GM12878 (cell line): Measurements from ENCODE around the gene SUPT3H. TPM values are rescaled to one million over a fixed set of nuclear protein-coding genes. Genes with fewer than 3 reads are reported as not detected.

Experiments
- ATAC-seq: fragments of 200-7000 bp; cut with Tn5 transposase; 3 replicates; pipeline ENCODE4 v1.9.1; 2020; ENCODE audit warnings: mild to moderate bottlenecking, moderate library complexity
- BruUV-seq: library from RNA; stranded (reverse); fragments of 400-500 nt; replicated peaks from 2 replicates; lab custom pipeline; 2021; lab: Mats Ljungman, UMichigan
- CTCF ChIA-PET: fragments of 300-600 bp; sonication (Branson Sonifier 250); formaldehyde crosslinking; extraction: SDS; loops from one replicate; lab custom pipeline; 2021; ENCODE audit warnings: inconsistent platforms; lab: Yijun Ruan, JAX
- POLR2A ChIA-PET: fragments of 350-600 bp; formaldehyde crosslinking; extraction: SDS; loops from one replicate; lab custom pipeline; 2021; ENCODE audit warnings: inconsistent platforms; lab: Charles Lee
- RAD21 ChIA-PET: fragments of 300-600 bp; sonication (Branson Sonifier 250); formaldehyde crosslinking; loops from one replicate; lab custom pipeline; 2023; ENCODE audit warnings: antibody characterized with exemption; ENCODE audit not compliant: unreplicated experiment; lab: Charles Lee
- SMC1A ChIA-PET: fragments of 300-600 bp; sonication (Branson Sonifier 250); formaldehyde crosslinking; loops from one replicate; lab custom pipeline; 2023; ENCODE audit not compliant: unreplicated experiment, uncharacterized antibody; lab: Charles Lee
- DNase-seq: peaks from one replicate; pipeline ENCODE4 v3.0.0-alpha.2; 2011; ENCODE audit warnings: low read depth, low spot score
- FAIRE-seq: peaks from 3 replicates; lab custom pipeline; 2011; peaks lifted over from hg19 to GRCh38; lab: Jason Lieb, UNC
- H2AFZ ChIP-seq: 2 replicates; pipeline ENCODE4 v1.6.0; 2011; ENCODE audit warnings: low read depth, low read length, control low read depth; ENCODE audit not compliant: control insufficient read depth
- H3K27ac ChIP-seq: 2 replicates; pipeline ENCODE4 v1.5.1; 2011; ENCODE audit warnings: control low read depth; ENCODE audit not compliant: control insufficient read depth, insufficient read depth
- H3K27me3 ChIP-seq, 2 experiments: replicated peaks in 1 of 2; 2 replicates each; pipeline versions ENCODE4 v1.6.0 to v1.6.1; 2011; ENCODE audit warnings: low read length in 1 of 2; ENCODE audit not compliant: control insufficient read depth in 2 of 2, insufficient read depth in 2 of 2
- H3K36me3 ChIP-seq, 2 experiments: 2 replicates each; pipeline ENCODE4 v1.5.1; 2011; ENCODE audit warnings: low read length in 1 of 2; ENCODE audit not compliant: control insufficient read depth in 2 of 2, insufficient read depth in 2 of 2
- H3K4me1 ChIP-seq: 2 replicates; pipeline ENCODE4 v1.6.1; 2011; ENCODE audit warnings: mild to moderate bottlenecking, low read length, moderate library complexity, mixed read lengths; ENCODE audit not compliant: control insufficient read depth, insufficient read depth
- H3K4me2 ChIP-seq: 2 replicates; pipeline ENCODE4 v1.6.0; 2011; ENCODE audit warnings: control low read depth; ENCODE audit not compliant: control insufficient read depth, insufficient read depth
- H3K4me3 ChIP-seq: fragments of 200-600 bp; sonication (generic); 2 replicates; pipeline ENCODE4 v1.5.1; 2016
- H3K79me2 ChIP-seq: 2 replicates; pipeline ENCODE4 v1.6.0; 2011; ENCODE audit warnings: low read length; ENCODE audit not compliant: control insufficient read depth, insufficient read depth
- H3K9ac ChIP-seq: 2 replicates; pipeline ENCODE4 v1.8.0; 2011; ENCODE audit warnings: low read length, control low read depth, mixed read lengths; ENCODE audit not compliant: control insufficient read depth, insufficient read depth
- H3K9me3 ChIP-seq: replicated peaks from 3 replicates; pipeline ENCODE4 v1.5.1; 2011; ENCODE audit warnings: mild to moderate bottlenecking, low read length; ENCODE audit not compliant: control insufficient read depth, insufficient read depth
- H4K20me1 ChIP-seq: 2 replicates; pipeline ENCODE4 v1.6.0; 2011; ENCODE audit not compliant: control insufficient read depth, insufficient read depth
- BCL11A ChIP-seq: IDR thresholded peaks from 2 replicates; pipeline ENCODE4 v1.6.1; 2011; ENCODE audit warnings: low read depth, low read length
- CBFB ChIP-seq: IDR thresholded peaks from 2 replicates; pipeline ENCODE4 v1.6.1; 2016; ENCODE audit warnings: antibody characterized with exemption, low read depth
- ESRRA ChIP-seq: IDR thresholded peaks from 2 replicates; pipeline ENCODE4 v1.6.1; 2012; ENCODE audit warnings: mild to moderate bottlenecking, low read length, improper control_type of control experiment
- IKZF2 ChIP-seq, 2 experiments: fragments of 450-650 bp; IDR thresholded peaks; 2 replicates each; pipeline ENCODE4 v1.6.1; 2017; ENCODE audit warnings: mild to moderate bottlenecking in 2 of 2, moderate library complexity in 2 of 2
- MLLT1 ChIP-seq: fragments of 450-650 bp; IDR thresholded peaks from 2 replicates; pipeline ENCODE4 v1.6.1; 2016; ENCODE audit warnings: mild to moderate bottlenecking
- MYB ChIP-seq: fragments of 150-350 bp; IDR thresholded peaks from 2 replicates; pipeline ENCODE4 v1.6.1; 2014; ENCODE audit warnings: mild to moderate bottlenecking, low read depth, low read length, borderline replicate concordance
- NFYA ChIP-seq: IDR thresholded peaks from 2 replicates; pipeline ENCODE4 v1.6.1; 2011; ENCODE audit warnings: low read depth, mild to moderate bottlenecking, low read length, improper control_type of control experiment, borderline replicate concordance
- PAX5 ChIP-seq: IDR thresholded peaks from 2 replicates; pipeline ENCODE4 v1.6.1; 2011; ENCODE audit warnings: low read depth, low read length, borderline replicate concordance
- PKNOX1 ChIP-seq: fragments of 450-650 bp; IDR thresholded peaks from 2 replicates; pipeline ENCODE4 v1.6.1; 2016; ENCODE audit warnings: mild to moderate bottlenecking
- RELB ChIP-seq: fragments of 450-650 bp; IDR thresholded peaks from 2 replicates; pipeline ENCODE4 v1.6.1; 2017; ENCODE audit warnings: low read depth, mild to moderate bottlenecking, moderate library complexity
- SMAD1 ChIP-seq: fragments of 450-650 bp; IDR thresholded peaks from 2 replicates; pipeline ENCODE4 v1.6.1; 2018; ENCODE audit warnings: mild to moderate bottlenecking, low read depth; ENCODE audit not compliant: partially characterized antibody
- SMC3 ChIP-seq: IDR thresholded peaks from 2 replicates; pipeline ENCODE4 v1.6.1; 2011; ENCODE audit warnings: low read length, improper control_type of control experiment, borderline replicate concordance
- SREBF2 ChIP-seq: IDR thresholded peaks from 2 replicates; pipeline ENCODE4 v1.6.1; 2012; ENCODE audit warnings: mild to moderate bottlenecking, low read length
- STAT1 ChIP-seq: fragments of 450-650 bp; conservative IDR thresholded peaks from 2 replicates; pipeline ENCODE4 v1.6.1; 2014; ENCODE audit warnings: antibody characterized with exemption, mild to moderate bottlenecking
- ZNF274 ChIP-seq: IDR thresholded peaks from one replicate; pipeline ENCODE4 v1.8.0; 2011; ENCODE audit not compliant: insufficient read length, insufficient read depth
- ZZZ3 ChIP-seq: IDR thresholded peaks from 2 replicates; pipeline ENCODE4 v1.6.1; 2011; ENCODE audit warnings: low read depth; ENCODE audit not compliant: control insufficient read depth, insufficient read length
- WGBS: methylation state at CpG from one replicate; pipeline ENCODE4 v1.1.6; 2016; ENCODE audit warnings: low lambda C conversion rate; ENCODE audit not compliant: insufficient replicate concordance, insufficient coverage; ENCODE audit errors: missing lambda C conversion rate; 5-methylcytosine and 5-hydroxymethylcytosine counted together
- in situ Hi-C: fragments of 300-500 bp; cut with MboI; formaldehyde crosslinking; loops from 9 replicates; pipeline ENCODE4 v1.14.3; 2018; ENCODE audit warnings: mixed read lengths
- intact Hi-C: fragments of 100-400 bp; cut with micrococcal nuclease; formaldehyde crosslinking; loops from one replicate; pipeline ENCODE4 v1.14.2; 2022; ENCODE audit not compliant: unreplicated experiment
- polyA plus RNA-seq, 11 experiments: library from polyadenylated mRNA; depleted of rRNA in 4 of 11; unstranded in 6 of 11; stranded (reverse) in 5 of 11; fragments of >200 nt; fragmentation: Nextera tagmentation in 4 of 11; fragmentation: Illumina TruSeq in 1 of 11; extraction: Ambion mirVana in 4 of 11; extraction: Trizol in 1 of 11; gene quantifications; 1 replicate in 1 of 11; 2 replicates in 10 of 11; pipeline versions ENCODE4 v1.2.1 to v1.2.3, GENCODE V29; 2011 to 2016; ENCODE audit warnings: inconsistent platforms in 2 of 11, missing spikeins in 2 of 11, low read depth in 1 of 11
- total RNA-seq, 4 experiments: library from RNA; depleted of rRNA in 3 of 4; stranded (reverse); fragments of >200 nt in 3 of 4; fragmentation: Illumina TruSeq in 1 of 4; extraction: Trizol in 1 of 4; gene quantifications; 2 replicates each; pipeline versions ENCODE4 v1.2.1 to v1.2.3, GENCODE V29; 2013 to 2021

The SUPT3H gene
- total and polyA plus RNA-seq, 10 of the 15 experiments (the other 5 are each of a cell fraction or from before 2014, with no cell fraction given): 0.51 to 3.7 (median 2.0) TPM

GRCh38 chr6:45170309-45170708 lies 207.4 kb downstream of the SUPT3H start:
- no peak overlapping the region for H3K9ac ChIP-seq
- no peak for TF ChIP-seq STAT1
- no peak for TF ChIP-seq PAX5
- no peak for TF ChIP-seq SMC3
- no peak for TF ChIP-seq MYB
- no peaks in the 10 kb centered on the region for H3K27me3 ChIP-seq
- in situ Hi-C loops (no loop called here), intact Hi-C loops (no loop called here)
- H4K20me1 ChIP-seq: no peaks in the 10 kb centered on the region
- BruUV-seq: no TSS peak
- no peaks in the 10 kb centered on the region for H3K9me3 ChIP-seq
- no peaks in the 10 kb centered on the region for H3K36me3 ChIP-seq
- no peak overlapping the region for H3K27ac ChIP-seq
- ChIA-PET SMC1A (no interaction called here), CTCF (no interaction called here), RAD21 (no interaction called here), POLR2A (no interaction called here)
- FAIRE-seq (no peak), ATAC-seq (no peak), DNase-seq (no peak)
- H3K4me3 ChIP-seq: no peak overlapping the region
- no peaks in the 10 kb centered on the region for H3K79me2 ChIP-seq
- H3K4me1 ChIP-seq: no peaks in the 10 kb centered on the region
- no peak overlapping the region for H2AFZ ChIP-seq
- WGBS: 74% methylated on average over 2 of the region's 2 CpGs
- no peak overlapping the region for H3K4me2 ChIP-seq

GRCh38 chr6:45169815-45170214 lies 207.9 kb downstream of the SUPT3H start:
- ChIA-PET CTCF (interaction anchor here (1.3 kb wide), 1 partner anchor 514 kb away, joined by 3 read pairs; no protein-coding TSS in a partner anchor), POLR2A (no interaction called here), SMC1A (no interaction called here), RAD21 (no interaction called here)
- H3K27me3 ChIP-seq: no peaks in the 10 kb centered on the region
- no peak overlapping the region for H3K9ac ChIP-seq
- no peaks in the 10 kb centered on the region for H4K20me1 ChIP-seq
- no peak for FAIRE-seq
- no peak for DNase-seq
- WGBS: 22% methylated on average over 2 of the region's 2 CpGs
- H3K4me2 ChIP-seq: no peak overlapping the region
- no peak overlapping the region for H3K4me3 ChIP-seq
- in situ Hi-C loops: no loop called here
- no peaks in the 10 kb centered on the region for H3K36me3 ChIP-seq
- intact Hi-C loops: loop anchor here (10.0 kb wide), 1 partner anchor 305 kb away; no protein-coding TSS in a partner anchor
- no peak overlapping the region for H2AFZ ChIP-seq
- ATAC-seq: no peak
- H3K27ac ChIP-seq: no peak overlapping the region
- H3K4me1 ChIP-seq: no peaks in the 10 kb centered on the region
- no peaks in the 10 kb centered on the region for H3K9me3 ChIP-seq
- BruUV-seq: no TSS peak
- no peaks in the 10 kb centered on the region for H3K79me2 ChIP-seq
- TF ChIP-seq CBFB: no peak
- TF ChIP-seq BCL11A: no peak
- TF ChIP-seq ESRRA: no peak
- no peak for TF ChIP-seq ZNF274
- no peak for TF ChIP-seq IKZF2 (IDR thresholded peaks at IDR 0.05)
- TF ChIP-seq SMAD1: no peak
- TF ChIP-seq MLLT1: no peak
- no peak for TF ChIP-seq RELB
- no peak for TF ChIP-seq ZZZ3
- TF ChIP-seq PKNOX1: no peak
- no peak for TF ChIP-seq SREBF2
- no peak for TF ChIP-seq NFYA
